Stimulated activated CD8-positive, alpha-beta memory T cell treated with anti-CD3 and anti-CD28 coated beads, Interleukin-12 subunit alpha, Interleukin-12 subunit beta, amount 100 ng/mL, for 1 hour (primary cell): ENCODE measurements around the gene HSD11B2.

Experiments
- DNase-seq: peaks from one replicate; pipeline ENCODE4 v3.0.0-alpha.2; 2020; ENCODE audit warnings: low read depth

Gene HSD11B2

DNA sequence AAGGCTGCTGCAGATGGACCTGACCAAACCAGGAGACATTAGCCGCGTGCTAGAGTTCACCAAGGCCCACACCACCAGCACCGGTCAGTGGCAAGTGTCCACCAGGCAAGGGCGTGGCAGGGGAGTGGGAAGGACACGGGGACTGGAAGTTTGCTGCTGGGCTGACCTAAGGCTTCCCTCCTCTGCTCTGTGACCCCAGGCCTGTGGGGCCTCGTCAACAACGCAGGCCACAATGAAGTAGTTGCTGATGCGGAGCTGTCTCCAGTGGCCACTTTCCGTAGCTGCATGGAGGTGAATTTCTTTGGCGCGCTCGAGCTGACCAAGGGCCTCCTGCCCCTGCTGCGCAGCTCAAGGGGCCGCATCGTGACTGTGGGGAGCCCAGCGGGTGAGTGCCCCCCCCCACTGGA is 4.8 kb downstream of the HSD11B2 start:
- DNase-seq: no peak

DNA sequence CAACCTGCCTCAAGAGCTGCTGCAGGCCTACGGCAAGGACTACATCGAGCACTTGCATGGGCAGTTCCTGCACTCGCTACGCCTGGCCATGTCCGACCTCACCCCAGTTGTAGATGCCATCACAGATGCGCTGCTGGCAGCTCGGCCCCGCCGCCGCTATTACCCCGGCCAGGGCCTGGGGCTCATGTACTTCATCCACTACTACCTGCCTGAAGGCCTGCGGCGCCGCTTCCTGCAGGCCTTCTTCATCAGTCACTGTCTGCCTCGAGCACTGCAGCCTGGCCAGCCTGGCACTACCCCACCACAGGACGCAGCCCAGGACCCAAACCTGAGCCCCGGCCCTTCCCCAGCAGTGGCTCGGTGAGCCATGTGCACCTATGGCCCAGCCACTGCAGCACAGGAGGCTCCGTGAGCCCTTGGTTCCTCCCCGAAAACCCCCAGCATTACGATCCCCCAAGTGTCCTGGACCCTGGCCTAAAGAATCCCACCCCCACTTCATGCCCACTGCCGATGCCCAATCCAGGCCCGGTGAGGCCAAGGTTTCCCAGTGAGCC is 5.8 kb downstream of the HSD11B2 start:
- no peak for DNase-seq

DNA sequence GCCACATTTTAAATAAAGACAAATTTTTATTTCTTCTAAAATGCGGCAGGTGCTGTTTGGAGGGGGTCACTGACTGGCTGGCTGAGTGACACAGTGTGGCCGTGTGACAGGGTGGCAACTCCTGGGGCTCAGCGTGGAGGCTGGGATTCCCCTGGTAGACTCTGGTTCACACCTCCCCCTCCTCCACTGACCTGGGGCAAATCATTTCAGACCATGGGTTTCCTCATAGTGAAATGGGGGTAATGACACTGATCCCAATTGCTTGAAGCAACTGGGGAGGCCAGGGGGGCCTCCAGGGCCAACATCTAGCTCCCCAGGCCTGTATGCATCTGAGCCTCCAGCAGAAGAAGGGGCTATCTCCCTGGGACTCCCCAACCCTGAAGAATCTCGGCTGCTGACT is 6.6 kb downstream of the HSD11B2 start:
- no peak for DNase-seq

DNA sequence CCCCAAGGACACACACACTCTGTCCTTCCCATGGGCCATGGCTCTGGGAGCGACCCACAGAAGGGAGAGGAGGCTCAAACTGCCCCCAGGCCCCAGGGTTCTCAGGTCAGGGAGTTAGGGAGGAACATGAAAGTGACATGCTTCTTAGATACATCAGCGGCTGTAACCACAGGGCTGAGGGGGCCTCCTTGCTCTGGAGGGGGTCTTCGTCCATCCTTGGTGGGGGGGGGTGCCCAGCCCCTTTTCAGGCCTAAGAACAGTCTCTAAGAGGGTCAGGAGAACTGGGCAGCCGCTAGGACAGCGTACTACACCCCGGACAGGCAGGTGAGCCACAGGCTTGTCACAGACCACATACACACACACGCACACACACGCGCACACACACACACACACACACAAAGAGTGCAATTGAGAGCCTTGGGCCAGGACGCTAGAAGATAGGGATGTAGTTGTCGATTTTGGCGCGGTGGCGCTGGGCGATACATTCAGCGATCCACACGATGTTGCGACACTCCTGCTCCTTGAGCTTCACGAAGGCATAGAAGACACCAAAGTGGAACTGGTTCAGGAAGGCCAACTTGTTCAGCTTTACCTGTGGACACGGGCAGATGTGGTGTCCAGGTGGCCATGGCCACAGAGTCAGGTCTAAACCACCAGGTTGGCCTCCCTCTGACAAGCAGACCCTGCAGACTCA is 7.3 kb downstream of the HSD11B2 start:
- no peak for DNase-seq

DNA sequence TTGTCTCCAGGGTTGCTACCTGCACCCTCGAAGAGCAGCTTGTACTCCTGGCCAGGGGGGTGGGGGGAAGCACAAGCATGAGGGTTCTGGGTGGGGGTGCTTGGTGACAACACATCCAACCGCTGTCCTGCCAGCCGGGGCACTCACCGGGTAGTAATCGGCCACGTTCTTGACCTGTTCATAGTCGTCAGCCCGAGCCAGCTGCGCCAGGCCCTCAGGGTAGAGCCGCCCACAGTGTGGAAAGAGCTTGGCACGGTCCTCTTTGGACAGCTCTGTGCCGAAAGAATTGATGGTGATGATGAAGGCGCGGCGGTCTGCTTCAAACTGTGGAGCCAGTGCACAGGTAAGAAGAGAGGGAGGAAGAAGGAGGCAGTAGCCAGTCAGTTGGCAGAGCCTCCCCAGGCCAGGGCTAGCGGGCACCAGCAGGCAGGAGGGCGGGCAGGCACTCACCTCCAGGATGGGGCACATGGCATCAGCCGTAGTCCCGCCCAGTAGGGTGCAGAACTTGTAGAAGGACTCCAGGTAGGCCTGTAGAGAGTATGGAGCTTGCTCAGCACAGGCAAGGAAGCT is 8.0 kb downstream of the HSD11B2 start:
- DNase-seq: no peak

DNA sequence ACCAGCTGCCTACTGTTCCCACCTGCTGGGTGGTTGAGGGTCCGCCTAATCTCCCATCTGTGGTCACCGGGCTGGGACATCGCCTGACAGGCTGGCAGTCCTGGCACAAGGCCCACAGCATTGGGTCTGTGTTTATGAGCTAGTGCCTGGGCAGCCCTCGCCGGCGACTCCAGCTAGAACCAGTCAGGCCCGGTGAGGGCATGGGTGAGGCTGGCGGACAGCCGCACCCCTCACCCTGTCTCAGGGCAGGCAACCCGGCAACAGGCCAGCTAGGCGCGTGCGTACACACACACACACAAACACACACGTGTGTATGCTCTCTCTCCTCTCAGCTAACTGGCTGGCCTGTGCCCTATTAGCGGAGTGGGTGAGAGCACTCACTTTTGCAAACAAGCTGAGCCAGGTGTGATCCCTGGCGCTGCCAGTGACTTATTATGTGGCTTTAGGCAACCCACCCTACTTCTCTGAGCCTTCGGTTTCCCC is 10.4 kb downstream of the HSD11B2 start:
- no peak for DNase-seq

DNA sequence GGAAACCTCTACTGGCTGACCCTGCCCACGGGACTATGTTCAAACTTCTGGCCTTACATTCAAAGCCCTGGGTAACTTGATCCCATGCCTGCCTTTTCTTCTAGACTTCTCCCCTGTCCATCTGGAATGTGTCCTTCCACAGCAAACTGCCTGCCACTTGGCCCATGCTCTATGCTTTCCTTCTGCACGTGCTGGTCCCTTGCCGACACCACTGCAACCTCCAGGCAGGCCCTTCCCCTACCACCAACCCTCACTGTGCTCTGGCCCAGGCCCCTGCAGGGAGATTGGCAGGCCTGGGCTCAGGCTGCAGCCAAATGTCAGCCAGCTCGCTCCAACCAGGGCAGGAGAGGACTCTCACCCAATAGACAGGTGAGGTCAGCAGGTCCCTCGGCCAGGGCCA is 11.0 kb downstream of the HSD11B2 start:
- no peak for DNase-seq

DNA sequence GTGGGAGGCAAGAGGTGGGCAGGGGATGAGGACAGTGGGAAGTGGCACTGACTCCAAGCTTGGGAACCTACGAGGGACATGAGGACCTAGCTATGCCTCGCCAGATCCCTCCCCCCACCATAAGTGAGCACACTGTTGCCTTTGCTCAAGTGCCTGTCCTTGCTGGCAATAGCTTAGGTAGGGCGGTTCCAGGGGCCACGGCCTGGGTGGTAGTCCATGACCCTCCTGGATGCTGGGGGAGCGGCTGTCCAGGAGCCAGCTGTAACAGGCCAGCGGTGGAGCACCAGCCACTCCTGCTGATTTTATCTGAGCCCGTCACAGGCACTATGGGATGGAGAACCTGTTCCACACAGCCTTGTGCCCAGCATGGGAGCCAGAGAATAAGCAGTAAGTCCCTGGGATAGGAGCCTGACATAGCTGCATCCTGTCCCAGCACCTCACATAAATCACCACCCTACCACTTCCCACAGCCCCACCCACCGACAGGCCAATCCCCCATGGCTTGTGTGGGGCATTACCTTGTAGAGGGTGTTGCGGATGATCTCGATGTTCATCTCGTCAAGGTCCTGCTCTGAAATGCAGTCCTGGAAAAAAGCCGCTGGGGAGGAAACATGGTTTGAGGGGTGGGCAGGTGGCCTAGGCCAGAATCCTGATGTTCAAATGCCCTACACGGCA is 11.8 kb downstream of the HSD11B2 start:
- DNase-seq: no peak

DNA sequence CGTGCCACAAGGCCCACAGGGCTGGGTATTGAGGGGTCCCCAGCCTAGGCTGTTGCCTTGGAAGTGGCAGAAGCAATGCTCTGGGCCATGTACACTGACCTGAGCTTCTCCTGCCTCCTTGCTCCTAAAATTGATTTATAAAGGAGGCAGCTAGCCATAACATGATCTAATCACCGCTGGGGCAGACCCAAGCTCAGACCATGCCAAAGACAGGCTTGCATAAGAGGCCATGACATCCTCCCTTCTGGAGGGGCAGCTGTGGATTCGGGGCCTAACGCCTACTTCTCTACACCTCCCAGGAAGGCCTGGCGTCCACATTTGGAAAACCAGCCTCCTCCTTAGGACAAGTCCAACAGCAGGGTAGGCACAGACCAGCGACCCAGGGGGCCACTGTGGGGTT is 12.3 kb downstream of the HSD11B2 start:
- DNase-seq: no peak

DNA sequence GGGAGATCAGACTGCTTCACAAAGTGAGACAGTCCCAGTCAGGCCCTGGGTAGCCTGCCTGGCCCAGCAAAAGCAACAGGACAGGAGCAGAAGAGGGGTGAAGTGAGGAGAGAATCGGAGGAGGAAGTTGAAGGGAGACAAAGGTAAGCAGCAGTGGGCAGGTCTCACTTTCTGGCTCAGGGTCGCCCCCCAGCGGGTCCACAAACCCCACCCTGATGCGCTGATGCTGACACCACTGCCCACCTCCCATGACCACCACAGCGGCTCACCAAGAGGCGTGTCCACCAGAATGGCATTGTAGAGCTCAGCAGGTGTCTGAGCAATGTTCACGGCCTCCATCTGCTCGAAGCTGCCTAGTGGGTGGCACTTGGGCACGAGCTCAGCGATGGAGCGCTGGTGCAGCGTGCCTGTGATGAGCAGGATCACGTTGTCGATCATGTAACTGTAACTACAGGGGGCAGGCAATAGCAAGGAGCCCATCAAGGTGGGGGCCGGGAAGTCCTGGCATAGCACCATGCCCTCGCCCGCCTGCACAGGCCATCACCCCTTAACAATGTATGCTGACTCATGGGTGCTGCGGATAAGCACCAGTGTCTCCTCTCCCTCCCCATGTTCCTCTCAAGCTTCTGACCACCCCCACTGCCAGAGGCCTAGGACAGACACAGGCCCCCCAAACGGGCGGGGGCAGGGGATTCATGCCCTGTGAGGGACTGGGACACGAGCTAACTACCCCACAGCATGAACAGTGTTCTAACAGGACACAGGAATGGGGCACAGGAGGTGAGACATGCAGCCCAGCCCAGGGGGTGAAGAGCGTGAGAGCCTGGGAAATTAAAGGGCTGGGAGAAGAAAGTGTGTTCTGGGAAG is 13.6 kb downstream of the HSD11B2 start:
- DNase-seq: no peak

DNA sequence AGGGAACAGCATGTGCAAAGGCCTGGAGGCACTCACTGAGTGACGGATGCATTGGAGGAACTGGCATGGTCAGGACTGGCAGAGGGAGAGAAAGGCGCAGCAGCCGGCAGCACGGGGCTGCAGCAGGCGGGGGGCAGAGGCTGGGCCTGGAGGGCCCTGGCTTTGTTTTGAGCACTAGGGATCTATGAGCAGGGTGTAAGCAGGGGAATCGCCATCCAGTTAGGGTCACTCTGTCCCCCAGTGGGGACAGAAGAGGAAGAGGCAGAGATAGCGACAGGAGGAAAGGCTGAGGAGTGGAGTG is 14.2 kb downstream of the HSD11B2 start:
- no peak for DNase-seq

DNA sequence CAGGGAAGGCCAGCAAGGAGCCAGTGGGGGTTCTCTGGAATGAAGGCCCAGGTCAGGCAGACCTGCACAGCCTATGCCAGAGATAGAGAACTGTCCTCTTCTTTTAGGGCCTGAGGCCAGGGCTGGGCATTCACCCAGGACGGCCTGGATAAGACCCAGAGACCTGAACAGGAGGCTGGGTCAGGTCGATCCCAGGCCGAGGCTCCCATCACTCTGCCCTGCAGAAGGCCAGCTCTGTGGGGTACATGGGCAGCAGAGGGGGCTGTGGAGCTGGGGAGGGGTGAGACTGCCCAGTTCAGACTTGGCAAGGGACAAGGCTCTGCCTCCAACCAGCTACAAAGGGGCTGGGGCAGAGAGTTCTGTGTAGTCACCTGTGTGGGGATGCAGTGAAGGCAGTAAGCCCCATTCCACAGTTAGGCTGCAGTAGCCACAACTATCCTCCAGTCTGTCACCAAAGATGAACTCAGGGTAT is 14.6 kb downstream of the HSD11B2 start:
- no peak for DNase-seq

DNA sequence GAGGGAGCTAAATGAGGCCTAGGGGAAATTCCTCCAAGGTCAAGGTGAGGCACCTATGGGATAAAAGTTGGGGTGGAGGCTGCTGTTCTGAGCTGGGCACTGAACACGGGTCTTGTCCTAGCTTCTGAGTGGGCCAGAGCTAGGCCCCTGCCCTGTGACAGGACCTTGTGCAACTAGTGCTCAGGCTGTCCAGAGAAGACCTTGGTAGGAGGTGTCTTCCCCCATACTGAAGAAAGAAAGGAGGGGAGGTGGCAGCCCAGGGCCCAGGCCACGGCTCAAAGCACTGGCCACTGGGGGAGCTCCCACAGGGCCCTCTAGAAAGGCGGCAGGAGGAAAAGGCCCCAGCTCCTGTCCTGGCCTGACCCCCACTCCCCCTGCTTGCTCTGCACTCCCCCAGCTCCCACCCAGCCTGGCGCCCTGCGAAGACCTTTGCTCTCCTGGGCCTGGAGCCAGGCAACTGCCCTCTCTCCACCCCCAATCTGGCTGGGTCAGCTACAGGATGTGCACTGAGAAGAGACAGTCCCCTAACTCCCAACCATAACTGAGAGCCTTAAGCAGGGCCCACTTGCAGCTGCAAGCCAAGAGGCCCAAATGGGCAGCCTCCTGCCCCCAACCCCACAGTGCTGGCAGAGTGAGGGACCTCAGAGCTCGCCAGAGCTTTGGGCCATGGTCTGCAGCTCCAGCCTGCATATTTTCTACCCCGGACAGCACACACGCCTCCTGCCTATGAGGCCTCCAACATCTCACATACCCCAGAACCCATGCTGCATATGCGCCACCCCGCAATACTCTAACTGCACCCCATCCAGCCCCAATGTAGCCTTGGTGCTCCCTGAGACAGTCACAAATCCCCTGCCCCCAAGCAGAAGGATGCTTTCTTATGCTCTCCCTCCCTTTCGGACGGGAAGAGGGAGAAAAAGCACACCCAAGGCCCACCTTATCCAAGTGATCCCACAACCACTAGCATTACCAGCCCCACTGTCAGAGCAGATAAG is 15.3 kb downstream of the HSD11B2 start:
- DNase-seq: no peak

DNA sequence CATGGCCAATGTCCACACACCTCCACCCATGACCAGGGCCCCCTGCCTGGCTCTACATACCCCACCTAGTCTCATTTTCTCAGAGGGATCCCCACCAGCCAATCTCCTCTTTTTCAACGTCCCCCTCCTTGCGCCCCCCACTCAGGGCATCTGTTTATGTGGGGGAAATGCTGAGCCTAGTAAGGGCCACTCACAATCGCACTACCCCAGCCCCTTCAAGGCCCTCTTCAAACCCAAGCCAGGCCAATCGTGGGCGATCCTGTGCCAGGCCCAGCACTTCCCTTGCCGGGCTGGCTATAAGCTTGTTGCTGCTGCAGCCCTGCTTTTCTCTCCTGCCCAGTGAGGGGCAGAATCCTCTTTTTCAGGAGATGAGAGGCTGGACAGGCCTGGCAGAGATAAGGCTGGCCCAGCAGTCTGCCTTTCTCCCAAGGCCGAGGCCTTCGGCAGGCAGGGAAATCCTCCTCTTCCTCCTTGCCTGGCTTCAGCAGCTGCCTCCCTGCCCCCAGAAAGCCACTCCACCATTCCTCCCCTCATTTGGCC is 16.1 kb downstream of the HSD11B2 start:
- no peak for DNase-seq

DNA sequence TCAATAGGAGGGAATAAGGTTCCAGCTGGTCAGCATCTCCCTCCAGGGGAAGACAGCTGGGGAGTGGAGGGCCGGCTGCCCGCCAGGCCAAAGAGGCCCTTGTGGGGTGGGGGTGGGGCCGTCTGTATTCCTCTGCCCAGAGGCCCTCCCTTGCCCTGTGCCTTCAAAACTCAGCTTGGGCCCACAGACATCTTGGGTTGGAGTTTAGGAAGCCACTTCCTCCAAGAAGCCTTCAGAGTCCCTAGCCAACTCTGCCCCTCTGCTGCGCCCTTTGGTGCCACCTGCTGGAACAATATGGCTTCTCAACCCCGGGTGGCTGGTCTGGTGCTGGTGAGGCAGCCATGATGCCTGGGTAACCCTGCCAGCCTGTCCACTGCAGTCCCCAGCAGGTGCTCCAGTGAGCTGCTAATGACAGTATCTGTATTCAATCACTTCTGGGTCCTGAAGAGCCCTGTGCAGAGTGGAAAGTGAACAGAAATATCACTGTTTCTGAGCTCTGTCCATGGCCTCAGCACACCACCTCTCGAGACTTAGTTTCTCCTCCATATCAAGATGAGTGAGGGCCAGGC is 16.7 kb downstream of the HSD11B2 start:
- DNase-seq: peak; percentile 6

DNA sequence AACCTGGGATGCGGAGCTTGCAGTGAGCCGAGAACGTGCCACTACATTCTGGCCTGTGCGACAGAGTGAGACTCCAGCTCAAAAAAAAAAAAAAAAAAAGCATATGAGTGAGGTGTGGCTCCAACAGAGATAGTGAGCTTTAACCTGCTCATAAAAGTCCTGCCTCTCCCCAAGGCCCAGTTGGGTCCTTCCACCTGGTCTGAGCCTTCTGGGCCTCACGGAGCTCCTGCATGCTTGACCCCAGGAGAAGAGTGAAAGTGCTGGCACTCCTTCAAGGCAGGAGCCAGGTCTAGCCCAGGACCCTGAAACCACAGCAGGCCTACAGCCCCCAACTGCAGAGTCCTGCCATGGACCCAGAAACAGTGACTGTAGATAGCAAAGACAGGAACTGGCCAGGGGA is 17.7 kb downstream of the HSD11B2 start:
- DNase-seq: no peak

DNA sequence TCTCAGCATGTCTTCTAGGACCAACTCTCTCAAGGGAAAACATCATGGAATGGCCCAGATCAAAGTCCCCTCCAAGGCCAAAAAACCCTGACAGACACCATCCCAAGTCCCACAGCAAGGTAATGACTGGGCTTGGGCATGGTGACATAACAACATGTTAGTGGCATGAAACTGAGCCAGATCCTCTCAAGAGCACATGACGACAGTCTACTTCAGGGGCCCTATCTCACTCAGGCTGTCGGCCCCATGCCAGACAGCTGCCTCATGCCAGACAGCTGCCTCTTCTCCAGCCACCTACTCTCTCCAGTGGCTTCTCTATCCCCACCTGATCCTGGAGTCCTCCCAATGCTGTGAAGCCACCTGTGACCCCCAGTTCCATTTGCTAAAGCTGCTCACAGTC is 18.4 kb downstream of the HSD11B2 start:
- DNase-seq: no peak

DNA sequence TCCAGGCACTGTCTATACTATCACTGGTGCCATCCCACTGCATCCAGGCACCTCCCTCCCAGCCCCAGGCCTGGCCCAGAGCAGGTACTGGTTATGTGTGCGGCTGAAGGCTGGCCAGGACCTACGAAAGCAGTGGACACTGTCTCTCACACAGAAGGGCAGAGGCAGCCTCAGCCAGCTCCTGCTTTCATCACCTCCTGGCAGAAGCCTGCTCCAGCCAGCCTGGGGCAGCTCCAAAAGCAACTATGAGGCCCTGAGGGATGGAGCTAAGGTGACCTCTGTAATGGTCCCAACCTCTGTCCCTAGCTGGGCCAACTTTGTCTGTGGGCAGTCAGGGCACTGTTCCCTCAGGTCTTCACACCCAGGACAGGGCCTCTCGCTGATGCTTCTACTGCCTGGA is 18.8 kb downstream of the HSD11B2 start:
- no peak for DNase-seq

DNA sequence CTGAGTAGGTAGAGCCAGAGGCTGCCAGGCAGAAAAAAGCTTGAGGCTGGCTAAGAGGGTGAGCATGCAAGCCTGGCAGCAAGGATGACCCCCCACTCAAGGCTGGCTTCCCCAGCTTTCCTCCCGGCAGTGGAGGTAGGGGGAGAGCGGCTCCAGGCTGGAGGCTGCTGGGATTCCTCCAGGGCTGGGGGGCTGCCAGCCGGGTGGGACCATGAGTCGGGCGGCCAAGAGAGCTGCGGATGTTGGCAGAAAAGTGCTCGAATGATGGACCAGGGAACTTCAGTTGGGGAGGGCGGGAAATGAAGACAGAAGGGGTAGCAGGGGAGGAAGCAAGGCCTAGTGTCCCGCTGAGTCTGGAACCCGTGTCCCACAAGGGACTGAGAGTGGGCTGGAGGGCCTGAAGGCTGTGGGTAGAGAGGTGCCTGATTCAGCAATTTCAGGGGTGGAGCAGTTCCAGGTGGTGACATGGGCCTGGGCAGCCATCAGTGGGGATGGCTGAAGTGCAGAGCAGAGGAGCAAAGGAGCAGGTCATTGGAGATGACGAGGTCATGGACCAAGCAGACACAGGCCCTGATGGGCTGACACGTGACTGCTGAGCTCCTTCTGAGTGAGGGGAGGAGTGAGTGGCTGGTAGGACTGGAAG is 20.3 kb downstream of the HSD11B2 start:
- no peak for DNase-seq
